ENCODE results near the gene RGS8.

GRCh38 chr1:182716740-182717720 is 32.6 kb upstream of the RGS8 start:
- TF ChIP-seq CTCF (IDR thresholded peaks at IDR 0.05) = no peak
- TF ChIP-seq EZH2 (IDR thresholded peaks at IDR 0.05; ENCODE audit: borderline replicate concordance, insufficient read depth, low read depth, low read length, poor library complexity, severe bottlenecking) = no peak
